Tibial nerve (tissue), 3 donors: ENCODE data around the gene MLEC.

Experiments
- CTCF ChIP-seq, 5 experiments: fragments of 200-600 bp in 3 of 5; fragments of 450-650 bp in 2 of 5; sonication (generic) in 3 of 5; IDR thresholded peaks; one replicate each; pipeline ENCODE4 v1.5.1; 2016 to 2019; ENCODE audit warnings: antibody characterized with exemption in 5 of 5, mild to moderate bottlenecking in 3 of 5, moderate library complexity in 2 of 5
- POLR2A ChIP-seq, 2 donors: fragments of 450-650 bp; IDR thresholded peaks; one replicate each; pipeline ENCODE4 v1.6.1; 2017; ENCODE audit warnings: antibody characterized with exemption in 2 of 2, mild to moderate bottlenecking in 2 of 2, moderate library complexity in 2 of 2

DNA sequence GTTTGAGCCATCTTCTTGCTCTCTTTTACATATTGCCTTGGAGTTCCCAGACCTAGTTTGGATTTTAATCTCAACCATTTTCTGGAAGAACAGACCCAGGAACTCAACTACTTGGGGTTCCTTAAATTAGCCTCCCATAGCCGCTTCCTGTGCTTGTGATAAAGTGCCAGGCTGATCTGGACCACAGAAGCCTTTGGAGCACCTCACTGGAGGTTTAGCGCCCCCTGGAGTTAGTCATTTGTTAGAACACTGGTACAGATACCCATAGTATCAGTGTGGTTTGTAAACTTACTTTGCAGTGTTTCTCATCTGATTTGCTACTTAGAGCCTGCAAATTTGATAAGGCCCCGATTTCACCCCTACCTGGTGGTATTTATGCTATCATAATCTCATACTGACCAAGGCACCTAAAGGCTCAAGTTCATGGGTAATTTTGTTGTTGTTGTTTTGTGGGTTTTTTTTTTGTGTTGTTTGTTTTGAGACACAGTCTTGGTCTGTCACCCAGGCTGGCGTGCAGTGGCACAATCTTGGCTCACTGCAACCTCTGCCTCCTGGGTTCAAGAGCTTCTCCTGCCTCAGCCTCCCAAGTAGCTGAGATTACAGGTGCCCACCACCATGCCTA, 27.0 kb downstream of the MLEC start:
- TF ChIP-seq CTCF (IDR thresholded peaks at IDR 0.05) (peak; percentile 70 to 81 (median 79)), POLR2A (IDR thresholded peaks at IDR 0.05) (no peak)
